Endothelial cell of umbilical vein (primary cell): ENCODE measurements around the gene KLHL26. TPM values are rescaled to one million over a fixed set of nuclear protein-coding genes. Genes with fewer than 3 reads are reported as not detected.

Experiments
- BruUV-seq: library from RNA; stranded (reverse); fragments of 400-500 nt; replicated peaks from 2 replicates; lab custom pipeline; 2021; lab: Mats Ljungman, UMichigan
- CTCF ChIA-PET: fragments of 300-600, 350-600 bp; sonication (Branson Sonifier 250); formaldehyde crosslinking; loops from one replicate; lab custom pipeline; 2021; ENCODE audit warnings: antibody characterized with exemption, inconsistent platforms; lab: Charles Lee
- POLR2A ChIA-PET: fragments of 300-600, 350-600 bp; sonication (Branson Sonifier 250); formaldehyde crosslinking; loops from one replicate; lab custom pipeline; 2021; ENCODE audit warnings: antibody characterized with exemption, inconsistent platforms; lab: Charles Lee
- DNase-seq: peaks from one replicate; pipeline ENCODE4 v3.0.0-alpha.2; 2011; ENCODE audit warnings: low read depth, low spot score
- FAIRE-seq: peaks from 2 replicates; lab custom pipeline; 2011; peaks lifted over from hg19 to GRCh38; lab: Jason Lieb, UNC
- H2AFZ ChIP-seq: 2 replicates; pipeline ENCODE4 v1.6.0; 2012; ENCODE audit warnings: low read depth, low read length, control low read depth, inconsistent platforms
- H3K27ac ChIP-seq: 2 replicates; pipeline ENCODE4 v1.5.1; 2011; ENCODE audit warnings: low read depth, mild to moderate bottlenecking, control low read depth, low read length, moderate library complexity; ENCODE audit not compliant: insufficient read depth
- H3K27me3 ChIP-seq, 2 experiments: 2 replicates each; pipeline versions ENCODE4 v1.6.0 to v1.6.1; 2011; ENCODE audit warnings: low read length in 2 of 2, mixed read lengths in 1 of 2; ENCODE audit not compliant: control insufficient read depth in 2 of 2, insufficient read depth in 2 of 2
- H3K36me3 ChIP-seq, 2 experiments: 2 replicates in 1 of 2; 3 replicates in 1 of 2; pipeline ENCODE4 v1.5.1; 2011; ENCODE audit warnings: low read length in 2 of 2, mild to moderate bottlenecking in 1 of 2, moderate library complexity in 1 of 2; ENCODE audit not compliant: control insufficient read depth in 2 of 2, insufficient read depth in 2 of 2; ENCODE audit errors: extremely low read depth in 1 of 2
- H3K4me1 ChIP-seq: 3 replicates; pipeline ENCODE4 v1.5.1; 2011; ENCODE audit warnings: mild to moderate bottlenecking, low read length; ENCODE audit not compliant: control insufficient read depth, insufficient read depth; ENCODE audit errors: extremely low read depth
- H3K4me2 ChIP-seq: 2 replicates; pipeline ENCODE4 v1.6.1; 2011; ENCODE audit warnings: low read length, control low read depth, mixed read lengths; ENCODE audit not compliant: insufficient read depth
- H3K4me3 ChIP-seq, 3 experiments: fragments of 200-600 bp in 1 of 3; sonication (generic), shearing (Covaris generic) in 1 of 3; replicated peaks in 1 of 3; 2 replicates each; pipeline ENCODE4 v1.5.1; 2011 to 2016; ENCODE audit warnings: control low read depth in 3 of 3, low read length in 3 of 3, mild to moderate bottlenecking in 2 of 3, inconsistent platforms in 1 of 3, low read depth in 1 of 3, moderate library complexity in 1 of 3; ENCODE audit not compliant: insufficient read depth in 1 of 3
- H3K79me2 ChIP-seq: 2 replicates; pipeline ENCODE4 v1.6.0; 2012; ENCODE audit warnings: low read length, inconsistent platforms; ENCODE audit not compliant: control insufficient read depth, insufficient read depth
- H3K9ac ChIP-seq: replicated peaks from 2 replicates; pipeline ENCODE3; 2011; ENCODE audit warnings: low read length, control low read depth; ENCODE audit not compliant: insufficient read depth; ENCODE audit errors: extremely low read depth
- H3K9me1 ChIP-seq: replicated peaks from 3 replicates; pipeline ENCODE4 v1.6.0; 2011; ENCODE audit warnings: mild to moderate bottlenecking, low read length; ENCODE audit not compliant: control insufficient read depth, insufficient read depth; ENCODE audit errors: extremely low read depth
- H3K9me3 ChIP-seq: replicated peaks from 2 replicates; pipeline ENCODE4 v1.5.1; 2012; ENCODE audit warnings: low read length, inconsistent platforms; ENCODE audit not compliant: control insufficient read depth, insufficient read depth
- H4K20me1 ChIP-seq: replicated peaks from 2 replicates; pipeline ENCODE3; 2011; ENCODE audit warnings: mild to moderate bottlenecking, low read length; ENCODE audit not compliant: control insufficient read depth, insufficient read depth; ENCODE audit errors: extremely low read depth
- CTCF ChIP-seq, 2 donors: IDR thresholded peaks; 1 replicate in 1 of 2; 2 replicates in 1 of 2; pipeline ENCODE4 v1.5.1; 2011; ENCODE audit warnings: low read length in 2 of 2, mild to moderate bottlenecking in 2 of 2, moderate library complexity in 2 of 2, control low read depth in 1 of 2, inconsistent platforms in 1 of 2, low read depth in 1 of 2; ENCODE audit not compliant: insufficient read depth in 1 of 2; ENCODE audit errors: extremely low read depth in 1 of 2
- EZH2 ChIP-seq: IDR thresholded peaks from 2 replicates; pipeline ENCODE4 v1.6.1; 2012; ENCODE audit warnings: borderline replicate concordance, low read depth, mild to moderate bottlenecking, moderate library complexity, low read length, inconsistent platforms; ENCODE audit not compliant: severe bottlenecking
- FOS ChIP-seq: IDR thresholded peaks from 2 replicates; pipeline ENCODE4 v1.6.1; 2011; ENCODE audit warnings: mild to moderate bottlenecking, low read length, moderate library complexity, borderline replicate concordance; ENCODE audit not compliant: insufficient read depth
- GATA2 ChIP-seq: IDR thresholded peaks from 2 replicates; pipeline ENCODE4 v1.7.0; 2011; ENCODE audit warnings: low read depth, mild to moderate bottlenecking, moderate library complexity, mixed read lengths, low read length; ENCODE audit not compliant: insufficient read length, insufficient read depth
- JUN ChIP-seq: IDR thresholded peaks from 2 replicates; pipeline ENCODE4 v1.6.1; 2011; ENCODE audit warnings: borderline replicate concordance, low read depth; ENCODE audit not compliant: insufficient read length, insufficient read depth
- MAX ChIP-seq: IDR thresholded peaks from 2 replicates; pipeline ENCODE4 v1.6.1; 2011; ENCODE audit not compliant: insufficient read depth, insufficient read length
- MYC ChIP-seq: IDR thresholded peaks from one replicate; pipeline ENCODE4 v1.6.1; 2011; ENCODE audit warnings: mild to moderate bottlenecking, low read depth, low read length
- POLR2A ChIP-seq: IDR thresholded peaks from 2 replicates; pipeline ENCODE4 v1.6.1; 2012; ENCODE audit warnings: low read depth, mild to moderate bottlenecking, control low read depth, low read length
- POLR2AphosphoS5 ChIP-seq: IDR thresholded peaks from 2 replicates; pipeline ENCODE4 v1.6.1; 2012; ENCODE audit warnings: low read depth, mild to moderate bottlenecking, control low read depth, low read length, moderate library complexity; ENCODE audit not compliant: insufficient read depth
- dilution Hi-C: fragments of 300-500 bp; cut with MboI; formaldehyde crosslinking; loops from one replicate; pipeline ENCODE4 v1.15.0; 2019; ENCODE audit warnings: low sequenced_read_pairs; ENCODE audit not compliant: extremely low pct_ligation_motif_present
- intact Hi-C: fragments of 100-400 bp; cut with micrococcal nuclease; formaldehyde crosslinking; loops from one replicate; pipeline ENCODE4 v1.10.0; 2022
- polyA plus RNA-seq, 4 experiments: library from polyadenylated mRNA; depleted of rRNA in 3 of 4; stranded (reverse) in 3 of 4; unstranded in 1 of 4; fragments of >200 nt; gene quantifications; 2 replicates each; pipeline versions ENCODE4 v1.2.1 to v1.2.3, GENCODE V29; 2011 to 2012; ENCODE audit warnings: missing spikeins in 1 of 4
- total RNA-seq: library from RNA; stranded (reverse); gene quantifications from 2 replicates; pipeline ENCODE4 v1.2.3, GENCODE V29; 2021

KLHL26 gene
- total and polyA plus RNA-seq, 2 donors (not counting 3 experiments of a cell fraction or from before 2014, with no cell fraction given): 2.4 to 6.2 TPM

- BruUV-seq: no TSS peak
- H3K79me2 ChIP-seq: no peaks in the 10 kb centered on the region
- H3K27me3 ChIP-seq: no peaks in the 10 kb centered on the region
- CTCF ChIA-PET: no interaction called here
- intact Hi-C loops (no loop called here), dilution Hi-C loops (no loop called here)
- H3K27ac ChIP-seq: no peak overlapping the region
- H3K4me3 ChIP-seq: no peak overlapping the region
- FAIRE-seq: no peak
- H3K4me2 ChIP-seq: no peak overlapping the region
- DNase-seq: no peak
- H3K4me1 ChIP-seq: peaks cover 26% of the 10 kb centered on the region
- H4K20me1 ChIP-seq: no peaks in the 10 kb centered on the region
- H3K36me3 ChIP-seq: no peaks in the 10 kb centered on the region
- H3K9me3 ChIP-seq: no peaks in the 10 kb centered on the region
- TF ChIP-seq POLR2A (no peak), CTCF (IDR thresholded peaks at IDR 0.05; ENCODE audit: extremely low read depth in 1 of 2, insufficient read depth in 1 of 2, low read depth in 1 of 2, low read length in 2 of 2) (no peak)
- H2AFZ ChIP-seq: no peak overlapping the region
- H3K9ac ChIP-seq: no peak overlapping the region
- POLR2A ChIA-PET: no interaction called here
- H3K9me1 ChIP-seq: no peaks in the 10 kb centered on the region
Measured at GRCh38 chr19:18653853-18654252, 17.0 kb downstream of the KLHL26 start.

GRCh38 chr19:18654469-18654868 is 17.6 kb downstream of the KLHL26 start:
- no peak overlapping the region for H3K4me2 ChIP-seq
- no peak overlapping the region for H3K9ac ChIP-seq
- H3K79me2 ChIP-seq: no peaks in the 10 kb centered on the region
- H3K27me3 ChIP-seq: no peaks in the 10 kb centered on the region
- no peak overlapping the region for H3K4me3 ChIP-seq
- dilution Hi-C loops: no loop called here
- no peaks in the 10 kb centered on the region for H3K9me1 ChIP-seq
- FAIRE-seq (no peak), DNase-seq (no peak)
- H3K9me3 ChIP-seq: no peaks in the 10 kb centered on the region
- H4K20me1 ChIP-seq: no peaks in the 10 kb centered on the region
- intact Hi-C loops: no loop called here
- CTCF ChIA-PET: no interaction called here
- H3K4me1 ChIP-seq: peaks cover 20% of the 10 kb centered on the region
- no peak for TF ChIP-seq MYC
- no peak for TF ChIP-seq JUN
- TF ChIP-seq POLR2A: no peak
- no peak for TF ChIP-seq POLR2AphosphoS5
- TF ChIP-seq CTCF (IDR thresholded peaks at IDR 0.05; ENCODE audit: extremely low read depth in 1 of 2, insufficient read depth in 1 of 2, low read depth in 1 of 2, low read length in 2 of 2): no peak
- no peak for TF ChIP-seq MAX
- no peak for TF ChIP-seq FOS
- TF ChIP-seq GATA2: no peak
- TF ChIP-seq EZH2: no peak
- H3K27ac ChIP-seq: no peak overlapping the region
- no TSS peak for BruUV-seq
- POLR2A ChIA-PET: no interaction called here
- H3K36me3 ChIP-seq: no peaks in the 10 kb centered on the region
- H2AFZ ChIP-seq: no peak overlapping the region
